K562 (cell line): Measurements from ENCODE around the gene ABHD8. TPM values are rescaled to one million over a fixed set of nuclear protein-coding genes. Genes with fewer than 3 reads are reported as not detected.

Experiments used
- ARHGAP35 ChIP-seq: fragments of 450-650 bp; IDR thresholded peaks from 2 replicates; pipeline ENCODE4 v1.6.1; 2018; ENCODE audit not compliant: partially characterized antibody
- FOXK2 ChIP-seq, 2 experiments: fragments of 450-650 bp; IDR thresholded peaks in 1 of 2; conservative IDR thresholded peaks in 1 of 2; 2 replicates each; pipeline ENCODE4 v1.6.1; 2016; ENCODE audit warnings: low read depth in 2 of 2, mild to moderate bottlenecking in 1 of 2
- GTF2E2 ChIP-seq: fragments of 200-800 bp; sonication (Bioruptor generic); IDR thresholded peaks from 2 replicates; pipeline ENCODE4 v1.6.1; 2016; ENCODE audit warnings: missing genetic modification characterization, missing compliant biosample characterization
- HDGF ChIP-seq: fragments of 450-650 bp; IDR thresholded peaks from 2 replicates; pipeline ENCODE4 v1.6.1; 2016
- HNRNPK ChIP-seq: fragments of 200-400 bp; formaldehyde crosslinking; IDR thresholded peaks from one replicate; pipeline ENCODE4 v1.6.1; 2018; ENCODE audit warnings: mild to moderate bottlenecking, low read depth, low read length; ENCODE audit not compliant: poor library complexity, severe bottlenecking
- KDM1A ChIP-seq, 2 experiments: fragments of 450-650 bp; IDR thresholded peaks; 2 replicates each; pipeline ENCODE4 v1.6.1; 2016; ENCODE audit warnings: mild to moderate bottlenecking in 2 of 2
- LCOR ChIP-seq: sonication (generic); formaldehyde crosslinking; IDR thresholded peaks from 2 replicates; pipeline ENCODE4 v1.8.0; 2022; ENCODE audit warnings: mild to moderate bottlenecking, missing genetic modification reagents
- NFIC ChIP-seq: fragments of 450-650 bp; IDR thresholded peaks from 2 replicates; pipeline ENCODE4 v1.6.1; 2017; ENCODE audit warnings: mild to moderate bottlenecking, inconsistent platforms
- NONO ChIP-seq, 2 experiments: fragments of 200-400 bp in 1 of 2; fragments of 450-650 bp in 1 of 2; formaldehyde crosslinking in 1 of 2; IDR thresholded peaks; 2 replicates each; pipeline ENCODE4 v1.6.1; 2017; ENCODE audit warnings: low read depth in 2 of 2, mild to moderate bottlenecking in 2 of 2, moderate library complexity in 2 of 2, low read length in 1 of 2
- POLR3A ChIP-seq: IDR thresholded peaks from 2 replicates; pipeline ENCODE4 v1.6.1; 2011; ENCODE audit warnings: borderline replicate concordance, mild to moderate bottlenecking, moderate library complexity; ENCODE audit not compliant: insufficient read length, insufficient read depth; ENCODE audit errors: extremely low read depth
- RBM17 ChIP-seq: fragments of 200-400 bp; formaldehyde crosslinking; IDR thresholded peaks from 2 replicates; pipeline ENCODE4 v1.6.1; 2017; ENCODE audit warnings: low read depth, mild to moderate bottlenecking, low read length, borderline replicate concordance
- RNF219 ChIP-seq: fragments of 250-450 bp; sonication (Bioruptor Pico); IDR thresholded peaks from 2 replicates; pipeline ENCODE4 v1.5.0; 2022; ENCODE audit warnings: mild to moderate bottlenecking
- SETDB1 ChIP-seq: IDR thresholded peaks from one replicate; pipeline ENCODE4 v1.6.1; 2012; ENCODE audit warnings: low read length, control low read depth, inconsistent platforms
- ZBTB2 ChIP-seq: fragments of 450-650 bp; IDR thresholded peaks from 2 replicates; pipeline ENCODE4 v1.6.1; 2016; ENCODE audit warnings: antibody characterized with exemption
- ZNF124 ChIP-seq: sonication (generic); formaldehyde crosslinking; IDR thresholded peaks from 2 replicates; pipeline ENCODE4 v1.8.1; 2022; ENCODE audit warnings: missing genetic modification reagents
- ZNF212 ChIP-seq: fragments of 450-650 bp; formaldehyde crosslinking; IDR thresholded peaks from 2 replicates; pipeline ENCODE4 v1.4.0; 2020; ENCODE audit warnings: mild to moderate bottlenecking
- ZNF324 ChIP-seq: fragments of 250-450 bp; sonication (Bioruptor Pico); IDR thresholded peaks from 2 replicates; pipeline ENCODE4 v1.4.0; 2020; ENCODE audit warnings: mild to moderate bottlenecking
- ZNF778 ChIP-seq: fragments of 450-650 bp; formaldehyde crosslinking; IDR thresholded peaks from 2 replicates; pipeline ENCODE4 v1.4.0; 2020; ENCODE audit warnings: mild to moderate bottlenecking, moderate library complexity
- polyA plus RNA-seq, 8 experiments: library from polyadenylated mRNA; depleted of rRNA in 4 of 8; stranded (reverse) in 5 of 8; unstranded in 3 of 8; fragments of >200 nt; fragmentation: Nextera tagmentation in 2 of 8; fragmentation: Illumina TruSeq in 1 of 8; extraction: Ambion mirVana in 2 of 8; extraction: Trizol in 1 of 8; gene quantifications; 2 replicates each; pipeline versions ENCODE4 v1.2.1 to v1.2.3, GENCODE V29; 2011 to 2014; ENCODE audit warnings: inconsistent platforms in 1 of 8, missing spikeins in 1 of 8
- total RNA-seq, 7 experiments: library from RNA; depleted of rRNA in 6 of 7; stranded (reverse); fragments of >200 nt in 6 of 7; fragmentation: Illumina TruSeq in 2 of 7; extraction: Trizol in 2 of 7; gene quantifications; 2 replicates each; pipeline versions ENCODE4 v1.2.1 to v1.2.3, GENCODE V29; 2011 to 2021; ENCODE audit warnings: low replicate concordance in 1 of 7
- TF ChIP-seq, protein P1 (sequence below): IDR thresholded peaks from 3 replicates; pipeline ENCODE4 v1.6.1; 2011; ENCODE audit warnings: borderline replicate concordance, mild to moderate bottlenecking, moderate library complexity; ENCODE audit not compliant: insufficient read length; ENCODE audit errors: extremely low read depth

The ABHD8 gene
- total and polyA plus RNA-seq, 9 of the 15 experiments (the other 6 are each of a cell fraction or from before 2014, with no cell fraction given) = 0.04 to 6.6 (median 2.0) TPM; not detected in 1

DNA sequence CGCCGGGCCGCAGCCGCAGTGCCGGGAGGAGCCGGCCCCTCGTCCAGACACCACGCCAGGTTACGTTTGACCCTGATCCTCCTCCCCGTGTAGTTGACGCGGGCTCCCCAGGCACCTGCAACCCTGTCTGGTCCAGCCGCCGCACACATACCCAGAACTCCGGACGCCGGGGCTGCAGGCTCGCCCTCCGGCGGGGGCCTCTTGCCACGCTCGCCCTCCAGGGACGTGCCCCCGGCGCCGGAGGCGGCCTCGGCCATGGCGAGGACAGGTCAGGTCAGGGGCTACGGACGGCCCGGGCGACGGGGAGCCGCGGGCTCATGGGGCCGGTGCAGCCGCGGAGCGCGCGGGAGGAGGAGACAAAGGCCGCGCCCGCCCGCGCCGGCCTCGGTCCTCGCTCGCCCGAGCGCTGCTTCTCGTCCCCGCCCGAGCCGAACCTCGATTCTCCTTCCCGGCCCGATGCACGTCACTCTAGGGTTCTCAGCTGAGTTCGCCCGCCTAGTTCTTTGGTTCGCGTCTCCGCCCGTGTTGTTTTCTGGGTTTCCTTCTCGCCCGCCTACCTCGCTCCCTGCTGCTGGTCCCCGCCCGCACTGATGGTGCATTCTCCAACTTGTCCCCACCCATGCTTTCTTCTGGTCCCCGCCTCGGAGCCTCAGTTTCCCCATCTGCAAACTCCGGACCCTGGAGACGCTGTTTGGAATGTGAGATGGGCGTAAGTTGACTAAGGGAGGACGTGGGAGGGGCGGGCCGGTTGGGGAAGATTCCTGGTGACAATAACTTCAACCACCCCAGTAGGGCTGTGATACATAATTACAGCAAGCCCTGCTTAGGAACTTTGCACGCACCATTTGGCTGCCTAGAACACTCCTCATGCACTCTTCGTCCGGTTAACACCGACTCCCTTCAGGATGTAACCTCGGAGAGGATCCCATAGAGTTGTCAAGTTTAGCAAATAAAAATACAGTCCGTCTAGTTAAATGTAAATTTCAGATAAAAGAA lies 31.5 kb upstream of the ABHD8 start, which contains the start of gene ANO8 (continued):
- TF ChIP-seq NONO (IDR thresholded peaks at IDR 0.05; ENCODE audit: low read depth in 2 of 2, low read length in 1 of 2) = peak in 1 of 2 experiments; percentile 96; a peak in 2 of 4 replicates
- TF ChIP-seq KDM1A (IDR thresholded peaks at IDR 0.05) = 0 out of 4 replicates have a peak, but pooled peaks of 1 of the 2 experiments have one; percentile 13
- TF ChIP-seq FOXK2 (conservative IDR thresholded peaks at IDR 0.05 in 1 of 2, IDR thresholded peaks at IDR 0.05 in 1 of 2; ENCODE audit: low read depth in 2 of 2) = peak; percentile 89 to 91
- TF ChIP-seq ZNF778 (CRISPR knock-in tag) = no peak
- TF ChIP-seq POLR3A = no peak
- no peak for TF ChIP-seq ZNF212 (CRISPR knock-in tag)
- TF ChIP-seq RBM17 = no peak
- no peak for TF ChIP-seq RNF219
- no peak for TF ChIP-seq SETDB1
- peak; percentile 56 for TF ChIP-seq HNRNPK
- no peak for TF ChIP-seq ZNF324 (CRISPR knock-in tag)
- peak; percentile 45; the same call in 1 of the 2 replicates for TF ChIP-seq ZBTB2
- TF ChIP-seq GTF2E2 = no peak
- TF ChIP-seq LCOR = no peak; the same call in none of the 2 replicates
- TF ChIP-seq ZNF124 (CRISPR knock-in tag) = no peak
- TF ChIP-seq HDGF = peak; percentile 76; the same call in 1 of the 2 replicates
- TF ChIP-seq, protein P1, sequence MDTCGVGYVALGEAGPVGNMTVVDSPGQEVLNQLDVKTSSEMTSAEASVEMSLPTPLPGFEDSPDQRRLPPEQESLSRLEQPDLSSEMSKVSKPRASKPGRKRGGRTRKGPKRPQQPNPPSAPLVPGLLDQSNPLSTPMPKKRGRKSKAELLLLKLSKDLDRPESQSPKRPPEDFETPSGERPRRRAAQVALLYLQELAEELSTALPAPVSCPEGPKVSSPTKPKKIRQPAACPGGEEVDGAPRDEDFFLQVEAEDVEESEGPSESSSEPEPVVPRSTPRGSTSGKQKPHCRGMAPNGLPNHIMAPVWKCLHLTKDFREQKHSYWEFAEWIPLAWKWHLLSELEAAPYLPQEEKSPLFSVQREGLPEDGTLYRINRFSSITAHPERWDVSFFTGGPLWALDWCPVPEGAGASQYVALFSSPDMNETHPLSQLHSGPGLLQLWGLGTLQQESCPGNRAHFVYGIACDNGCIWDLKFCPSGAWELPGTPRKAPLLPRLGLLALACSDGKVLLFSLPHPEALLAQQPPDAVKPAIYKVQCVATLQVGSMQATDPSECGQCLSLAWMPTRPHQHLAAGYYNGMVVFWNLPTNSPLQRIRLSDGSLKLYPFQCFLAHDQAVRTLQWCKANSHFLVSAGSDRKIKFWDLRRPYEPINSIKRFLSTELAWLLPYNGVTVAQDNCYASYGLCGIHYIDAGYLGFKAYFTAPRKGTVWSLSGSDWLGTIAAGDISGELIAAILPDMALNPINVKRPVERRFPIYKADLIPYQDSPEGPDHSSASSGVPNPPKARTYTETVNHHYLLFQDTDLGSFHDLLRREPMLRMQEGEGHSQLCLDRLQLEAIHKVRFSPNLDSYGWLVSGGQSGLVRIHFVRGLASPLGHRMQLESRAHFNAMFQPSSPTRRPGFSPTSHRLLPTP = no peak
- no peak for TF ChIP-seq ARHGAP35
- peak; percentile 48; the same call in 1 of the 2 replicates for TF ChIP-seq NFIC
